Measurements from ENCODE around the gene HSPD1. TPM values are rescaled to one million over a fixed set of nuclear protein-coding genes. Genes with fewer than 3 reads are reported as not detected.
"Not testable (repeated sequence)": the region's sequence is repeated elsewhere in the genome, so short reads cannot be mapped to it uniquely, and the experiment has no call there.

HSPD1 gene
- total and polyA plus RNA-seq, 2 of the 13 experiments (the other 11 are each of a cell fraction or from before 2014, with no cell fraction given) = 685 to 2,610 TPM

DNA sequence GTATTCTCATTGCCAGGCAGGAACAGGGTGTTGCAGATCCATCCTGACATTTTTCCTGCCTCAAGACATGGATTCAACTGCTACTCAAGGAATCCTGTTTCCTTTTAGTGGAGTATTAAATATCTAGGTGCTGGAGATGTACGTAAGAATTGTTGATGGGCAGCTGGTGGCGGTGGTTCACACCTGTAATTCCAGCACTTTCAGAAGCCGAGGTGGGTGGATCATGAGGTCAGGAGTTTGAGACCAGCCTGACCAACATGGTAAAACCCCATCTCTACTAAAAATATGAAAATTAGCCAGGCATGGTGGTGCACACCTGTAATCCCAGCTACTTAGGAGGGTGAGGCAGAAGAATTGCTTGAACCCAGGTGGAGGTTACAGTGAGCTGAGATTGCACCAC is 15.4 kb downstream of the HSPD1 start:
- FAIRE-seq; H3K27ac ChIP-seq (ENCODE audit: extremely low read length, insufficient read depth, low read length); CTCF ChIA-PET (ENCODE audit: low intra/inter-chr PET ratio, low total read pairs); DNase-seq (ENCODE audit: low spot score); H3K4me3 ChIP-seq (replicated peaks in 1 of 3; ENCODE audit: insufficient read depth in 1 of 3, low read depth in 2 of 3, low read length in 3 of 3); H2AFZ ChIP-seq (ENCODE audit: low read length); H3K79me2 ChIP-seq (ENCODE audit: insufficient read depth, low read length); ATAC-seq; H3K9ac ChIP-seq (ENCODE audit: insufficient read depth, low read depth, low read length); intact Hi-C loops (cut with micrococcal nuclease; ENCODE audit: unreplicated experiment); BruUV-seq (replicated peaks); H4K20me1 ChIP-seq (ENCODE audit: insufficient read depth, low read length); H3K4me2 ChIP-seq (ENCODE audit: low read depth, low read length); in situ Hi-C loops (cut with HindIII; ENCODE audit: extremely low pct_ligation_motif_present, low pct_unique_long_range_greater_than_20kb); H3K27me3 ChIP-seq (ENCODE audit: control insufficient read depth in 1 of 2, insufficient read depth in 2 of 2, low read length in 2 of 2): not testable (repeated sequence)
- TF ChIP-seq, protein P1, sequence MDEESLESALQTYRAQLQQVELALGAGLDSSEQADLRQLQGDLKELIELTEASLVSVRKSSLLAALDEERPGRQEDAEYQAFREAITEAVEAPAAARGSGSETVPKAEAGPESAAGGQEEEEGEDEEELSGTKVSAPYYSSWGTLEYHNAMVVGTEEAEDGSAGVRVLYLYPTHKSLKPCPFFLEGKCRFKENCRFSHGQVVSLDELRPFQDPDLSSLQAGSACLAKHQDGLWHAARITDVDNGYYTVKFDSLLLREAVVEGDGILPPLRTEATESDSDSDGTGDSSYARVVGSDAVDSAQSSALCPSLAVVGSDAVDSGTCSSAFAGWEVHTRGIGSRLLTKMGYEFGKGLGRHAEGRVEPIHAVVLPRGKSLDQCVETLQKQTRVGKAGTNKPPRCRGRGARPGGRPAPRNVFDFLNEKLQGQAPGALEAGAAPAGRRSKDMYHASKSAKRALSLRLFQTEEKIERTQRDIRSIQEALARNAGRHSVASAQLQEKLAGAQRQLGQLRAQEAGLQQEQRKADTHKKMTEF (CRISPR knock-in tag; IDR thresholded peaks at IDR 0.05) = 0 out of 2 replicates have a peak, but pooled peaks have one; percentile 5
- TF ChIP-seq RBFOX2 (IDR thresholded peaks at IDR 0.05; ENCODE audit: low read depth, low read length) (0 out of 2 replicates have a peak, but pooled peaks have one; percentile 5), KDM3A (CRISPR knock-in tag; IDR thresholded peaks at IDR 0.05; ENCODE audit: low read depth) (0 out of 2 replicates have a peak, but pooled peaks have one; percentile 34), PAF1 (CRISPR knock-in tag; IDR thresholded peaks at IDR 0.05) (peak; percentile 81; the same call in 1 of the 2 replicates)
- POLR2A ChIA-PET = interaction anchor here (0.7 to 4.6 kb wide), 11 partner anchors 8 to 129 kb away, joined by 3 to 71 read pairs (median 5); partner anchors contain the start of genes COQ10B, HSPD1, HSPE1 and MOB4
- peaks cover 8 to 24% of the 10 kb centered on the region in 2 experiments for H3K36me3 ChIP-seq (replicated peaks in 1 of 2; ENCODE audit: control insufficient read depth in 1 of 2, insufficient read depth in 2 of 2, low read length in 2 of 2)
- peaks cover 13% of the 10 kb centered on the region for H3K9me3 ChIP-seq (ENCODE audit: low read length)
- WGBS (ENCODE audit: low lambda C conversion rate) = 98% methylated on average over 3 of the region's 3 CpGs
- H3K4me1 ChIP-seq (ENCODE audit: insufficient read depth, low read length) = peaks cover 47% of the 10 kb centered on the region
